Measurements from ENCODE around the gene VARS1. TPM values are rescaled to one million over a fixed set of nuclear protein-coding genes. Genes with fewer than 3 reads are reported as not detected.
"Not testable (repeated sequence)": the region's sequence is repeated elsewhere in the genome, so short reads cannot be mapped to it uniquely, and the experiment has no call there.

Gene VARS1
- total RNA-seq, 1 donor from 2014 or later = 48.1 TPM

DNA sequence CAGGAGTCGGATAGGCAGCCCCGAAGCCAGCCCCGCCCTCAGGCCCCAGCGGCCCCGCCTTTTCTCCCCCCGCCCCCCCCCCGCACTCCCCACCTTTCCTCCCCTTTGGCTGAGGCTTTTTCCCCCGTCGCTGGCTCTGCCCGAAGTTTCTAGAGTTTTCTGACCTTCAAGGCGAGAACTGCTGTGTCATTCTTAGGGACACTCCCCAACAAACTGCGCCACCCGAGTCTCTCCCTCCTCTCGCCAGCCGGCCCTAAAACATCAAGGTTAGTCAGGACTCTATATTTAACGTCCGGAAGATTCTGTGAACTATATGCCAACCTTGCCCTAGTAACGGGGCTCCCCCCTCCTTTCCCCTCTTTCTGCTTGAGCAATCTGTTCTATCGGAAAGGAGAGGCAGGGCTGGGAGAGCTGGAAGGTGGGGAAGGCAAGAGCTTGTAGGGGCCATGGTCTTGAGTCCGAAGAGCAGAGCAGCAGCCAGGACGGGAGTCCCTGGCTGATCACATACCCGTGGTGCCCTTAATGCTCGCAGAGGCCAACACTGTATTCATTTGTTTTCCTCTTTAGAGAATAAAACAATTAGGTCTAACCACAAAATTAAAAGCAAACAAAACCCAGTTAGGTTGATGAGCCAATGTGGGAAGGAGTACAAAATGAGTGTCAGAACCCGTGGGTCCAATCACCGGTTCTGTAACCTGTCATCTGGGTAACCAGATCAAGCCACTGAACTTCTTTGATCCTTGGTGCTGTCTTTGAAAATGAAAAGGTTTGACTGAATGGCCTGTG lies 26.7 kb upstream of the VARS1 start:
- DNase-seq (ENCODE audit: low read depth in 2 of 2) = peak in 1 of 2 donors; percentile 72

DNA sequence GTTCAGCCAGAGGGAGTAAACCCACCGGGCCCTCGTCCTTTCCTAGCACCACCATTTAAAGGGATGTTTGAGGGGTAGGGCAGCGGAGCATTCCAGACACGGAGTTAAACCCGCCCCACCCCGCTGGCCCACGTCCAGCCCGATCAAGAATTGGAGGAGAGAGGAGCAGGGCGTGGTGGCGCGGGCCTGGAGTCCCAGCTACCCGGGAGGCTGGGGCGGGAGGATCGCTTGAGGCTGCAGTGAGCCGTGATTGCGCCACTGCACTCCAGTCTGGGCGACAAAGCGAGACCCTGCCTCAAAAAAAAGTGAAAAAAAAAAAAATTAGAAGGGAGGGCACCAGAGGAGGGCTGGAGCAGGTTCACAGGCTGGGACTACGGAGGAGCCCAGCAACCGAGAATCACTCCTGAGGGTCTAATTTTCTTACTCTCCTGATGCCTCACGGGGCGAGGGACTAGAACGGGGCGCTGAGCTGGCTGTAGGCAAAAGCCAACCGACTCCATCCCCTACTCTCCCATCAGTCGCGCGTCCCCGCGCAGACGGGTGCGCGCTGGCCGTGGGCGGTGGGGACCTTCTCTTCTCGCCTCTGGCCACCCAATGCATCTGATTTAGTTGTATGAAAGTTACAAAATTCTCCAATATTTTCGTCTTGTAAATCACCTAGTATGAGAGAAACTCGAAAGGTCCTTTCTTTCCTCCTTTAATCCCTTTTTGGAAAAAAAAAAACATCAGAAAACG lies 25.9 kb upstream of the VARS1 start:
- DNase-seq (ENCODE audit: low read depth in 2 of 2) = peak in 1 of 2 donors; percentile 43

DNA sequence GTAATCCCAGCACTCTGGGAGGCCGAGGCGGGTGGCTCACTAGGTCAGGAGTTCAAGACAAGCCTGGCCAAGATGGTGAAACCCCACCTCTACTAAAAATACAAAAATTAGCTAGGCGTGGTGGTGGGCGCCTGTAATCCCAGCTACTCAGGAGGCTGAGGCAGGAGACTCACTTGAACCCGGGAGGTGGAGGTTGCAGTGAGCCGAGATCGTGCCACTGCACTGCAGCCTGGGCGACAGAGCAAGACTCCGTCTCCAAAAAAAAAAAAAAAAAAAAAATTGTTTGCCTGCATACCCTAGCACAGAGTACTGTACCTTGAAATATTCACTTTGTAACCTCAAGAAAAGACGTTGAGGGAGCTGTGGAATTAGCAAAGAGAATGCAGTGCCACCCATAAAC lies 24.8 kb upstream of the VARS1 start:
- DNase-seq (ENCODE audit: low read depth in 2 of 2) = not testable (repeated sequence)

DNA sequence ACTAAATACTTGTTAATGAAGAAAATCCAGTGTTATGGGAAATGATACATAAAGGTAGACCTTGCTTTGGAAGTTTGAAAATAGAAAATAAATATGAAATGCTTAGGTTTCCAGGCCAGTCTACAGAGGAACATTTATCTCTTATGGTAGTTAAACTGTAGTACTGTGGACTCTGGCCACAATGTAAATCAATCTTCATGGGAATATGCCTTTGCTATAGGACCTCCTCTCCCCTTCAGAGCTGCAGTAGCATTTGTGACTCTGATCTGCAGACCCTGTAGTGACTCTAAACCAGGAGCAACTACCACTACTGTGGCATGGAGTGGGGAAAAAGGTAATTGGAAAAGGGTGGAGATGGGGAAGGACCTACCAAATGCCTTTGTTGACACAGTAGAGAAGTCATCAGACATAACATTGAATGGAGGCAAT lies 24.3 kb upstream of the VARS1 start:
- DNase-seq (ENCODE audit: low read depth in 2 of 2) = no peak

DNA sequence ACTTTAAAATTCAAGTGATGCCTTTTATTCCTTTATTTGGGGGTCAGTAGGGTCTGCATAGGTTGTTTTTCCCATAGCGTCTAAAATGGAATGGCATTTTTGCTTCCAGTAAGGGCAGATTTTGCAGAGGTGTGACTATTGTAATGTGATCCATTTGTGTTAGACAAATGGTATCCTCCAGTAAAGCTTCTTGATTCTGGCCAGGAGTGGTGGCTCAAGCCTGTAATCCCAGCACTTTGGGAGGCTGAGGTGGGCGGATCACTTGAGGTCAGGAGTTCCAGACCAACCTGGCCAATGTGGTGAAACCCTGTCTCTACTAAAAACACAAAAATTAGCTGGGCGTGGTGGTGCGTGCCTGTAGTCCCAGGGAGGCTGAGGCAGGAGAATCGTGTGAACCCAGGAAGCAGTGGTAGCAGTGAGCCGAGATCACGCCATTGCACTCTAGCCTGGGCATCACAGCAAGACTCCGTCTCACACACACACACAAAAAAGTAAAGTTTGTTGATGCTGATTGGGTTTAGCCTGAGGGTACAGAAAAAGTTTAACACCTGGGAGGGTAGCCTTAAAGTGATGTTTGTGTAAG lies 22.5 kb upstream of the VARS1 start:
- not testable (repeated sequence) for DNase-seq (ENCODE audit: low read depth in 2 of 2)

DNA sequence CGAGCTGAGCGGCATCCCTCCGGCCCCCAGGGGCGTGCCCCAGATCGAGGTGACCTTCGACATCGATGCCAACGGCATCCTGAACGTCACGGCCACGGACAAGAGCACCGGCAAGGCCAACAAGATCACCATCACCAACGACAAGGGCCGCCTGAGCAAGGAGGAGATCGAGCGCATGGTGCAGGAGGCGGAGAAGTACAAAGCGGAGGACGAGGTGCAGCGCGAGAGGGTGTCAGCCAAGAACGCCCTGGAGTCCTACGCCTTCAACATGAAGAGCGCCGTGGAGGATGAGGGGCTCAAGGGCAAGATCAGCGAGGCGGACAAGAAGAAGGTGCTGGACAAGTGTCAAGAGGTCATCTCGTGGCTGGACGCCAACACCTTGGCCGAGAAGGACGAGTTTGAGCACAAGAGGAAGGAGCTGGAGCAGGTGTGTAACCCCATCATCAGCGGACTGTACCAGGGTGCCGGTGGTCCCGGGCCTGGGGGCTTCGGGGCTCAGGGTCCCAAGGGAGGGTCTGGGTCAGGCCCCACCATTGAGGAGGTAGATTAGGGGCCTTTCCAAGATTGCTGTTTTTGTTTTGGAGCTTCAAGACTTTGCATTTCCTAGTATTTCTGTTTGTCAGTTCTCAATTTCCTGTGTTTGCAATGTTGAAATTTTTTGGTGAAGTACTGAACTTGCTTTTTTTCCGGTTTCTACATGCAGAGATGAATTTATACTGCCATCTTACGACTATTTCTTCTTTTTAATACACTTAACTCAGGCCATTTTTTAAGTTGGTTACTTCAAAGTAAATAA lies 21.8 kb upstream of the VARS1 start:
- not testable (repeated sequence) for DNase-seq (ENCODE audit: low read depth in 2 of 2)

DNA sequence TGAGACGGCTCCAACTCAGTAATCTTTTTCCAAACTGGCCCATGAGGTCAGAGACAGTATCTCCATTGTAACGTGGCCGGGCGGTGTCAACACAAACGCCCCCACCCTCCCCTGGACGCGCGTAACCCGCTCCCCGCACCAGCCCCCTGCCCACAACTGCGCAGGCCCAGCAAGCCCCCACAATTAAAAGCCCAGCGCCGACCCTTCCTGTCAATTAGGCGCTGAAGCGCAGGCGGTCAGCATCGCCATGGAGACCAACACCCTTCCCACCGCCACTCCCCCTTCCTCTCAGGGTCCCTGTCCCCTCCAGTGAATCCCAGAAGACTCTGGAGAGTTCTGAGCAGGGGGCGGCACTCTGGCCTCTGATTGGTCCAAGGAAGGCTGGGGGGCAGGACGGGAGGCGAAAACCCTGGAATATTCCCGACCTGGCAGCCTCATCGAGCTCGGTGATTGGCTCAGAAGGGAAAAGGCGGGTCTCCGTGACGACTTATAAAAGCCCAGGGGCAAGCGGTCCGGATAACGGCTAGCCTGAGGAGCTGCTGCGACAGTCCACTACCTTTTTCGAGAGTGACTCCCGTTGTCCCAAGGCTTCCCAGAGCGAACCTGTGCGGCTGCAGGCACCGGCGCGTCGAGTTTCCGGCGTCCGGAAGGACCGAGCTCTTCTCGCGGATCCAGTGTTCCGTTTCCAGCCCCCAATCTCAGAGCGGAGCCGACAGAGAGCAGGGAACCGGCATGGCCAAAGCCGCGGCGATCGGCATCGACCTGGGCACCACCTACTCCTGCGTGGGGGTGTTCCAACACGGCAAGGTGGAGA lies 19.7 kb upstream of the VARS1 start, which contains the start of the genes HSPA1A and HSPA1L:
Gene HSPA1A, plus strand, starts transcription at position 519 of the 814 bp plus-strand sequence. Its CDS starts 214 bp downstream, at position 733.
Gene HSPA1L, minus strand, starts transcription at position 259 of the 814 bp plus-strand sequence. CDS start 3,311 bp downstream, outside the sequence.
- DNase-seq (ENCODE audit: low read depth in 2 of 2) = peak; percentile 91 to 97

DNA sequence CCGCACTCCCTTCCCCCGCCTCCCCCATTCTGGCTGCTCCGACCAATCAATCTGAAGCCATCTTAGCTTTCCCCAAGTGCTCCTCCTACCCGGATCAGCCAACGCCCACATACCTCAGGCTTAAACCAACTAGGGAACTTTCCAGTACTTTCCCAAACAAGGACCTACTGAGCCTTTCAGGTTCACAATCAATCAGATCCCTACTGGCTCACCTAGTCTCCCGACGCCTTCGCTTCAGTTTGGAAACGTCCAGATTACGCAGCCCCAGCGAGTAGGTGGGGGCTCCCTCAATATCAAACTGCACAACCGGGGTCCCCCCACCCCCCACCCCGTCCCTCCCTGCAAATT lies 19.1 kb upstream of the VARS1 start:
- peak; percentile 83 to 98 for DNase-seq (ENCODE audit: low read depth in 2 of 2)

DNA sequence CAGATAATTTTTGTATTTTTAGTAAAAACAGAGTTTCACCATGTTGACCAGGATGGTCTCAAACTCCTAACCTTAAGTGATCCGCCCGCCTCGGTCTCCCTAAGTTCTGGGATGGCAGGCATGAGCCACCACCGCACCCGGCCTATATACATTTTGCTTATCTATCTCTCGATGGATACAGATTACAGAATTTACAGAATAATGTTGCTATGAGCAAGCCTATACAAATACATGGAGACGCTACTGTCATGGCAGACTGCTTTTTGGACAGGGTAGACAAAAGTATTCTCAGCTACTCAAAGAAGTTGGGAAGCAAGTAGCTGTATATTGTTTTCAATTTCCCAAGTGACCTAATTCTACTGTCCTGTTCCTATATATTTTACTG lies 17.9 kb upstream of the VARS1 start:
- no peak for DNase-seq (ENCODE audit: low read depth in 2 of 2)

DNA sequence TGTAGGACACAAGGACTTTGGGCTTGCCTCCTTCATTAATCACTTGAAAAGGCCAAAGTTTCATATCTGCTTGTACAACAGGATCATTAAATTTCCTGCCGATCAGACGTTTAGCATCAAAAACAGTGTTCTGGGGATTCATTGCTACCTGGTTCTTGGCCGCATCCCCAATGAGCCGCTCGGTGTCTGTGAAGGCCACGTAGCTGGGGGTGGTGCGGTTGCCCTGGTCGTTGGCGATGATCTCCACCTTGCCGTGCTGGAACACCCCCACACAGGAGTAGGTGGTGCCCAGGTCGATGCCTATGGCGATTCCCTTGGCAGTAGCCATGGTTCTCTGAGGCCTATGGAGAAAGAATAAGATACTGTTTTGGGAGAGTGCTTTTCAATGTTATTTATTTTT lies 16.1 kb upstream of the VARS1 start:
- no peak for DNase-seq (ENCODE audit: low read depth in 2 of 2)

DNA sequence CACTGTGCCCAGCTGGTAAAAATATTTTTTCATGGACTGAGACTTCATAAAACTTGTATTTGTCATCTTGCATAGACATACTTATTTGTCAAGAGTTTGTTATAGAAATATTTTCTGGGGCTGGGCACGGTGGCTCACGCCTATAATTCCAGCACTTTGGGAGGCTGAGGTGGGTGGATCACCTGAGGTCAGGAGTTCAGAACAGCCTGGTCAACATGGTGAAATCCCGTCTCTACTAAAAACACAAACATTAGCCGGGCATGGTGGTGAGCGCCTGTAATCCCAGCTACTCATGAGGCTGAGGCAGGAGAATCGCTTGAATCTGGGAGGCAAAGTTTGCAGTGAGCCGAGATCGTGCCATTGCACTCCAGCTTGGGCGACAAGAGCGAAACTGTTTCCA lies 13.0 kb upstream of the VARS1 start:
- not testable (repeated sequence) for DNase-seq (ENCODE audit: low read depth in 2 of 2)

DNA sequence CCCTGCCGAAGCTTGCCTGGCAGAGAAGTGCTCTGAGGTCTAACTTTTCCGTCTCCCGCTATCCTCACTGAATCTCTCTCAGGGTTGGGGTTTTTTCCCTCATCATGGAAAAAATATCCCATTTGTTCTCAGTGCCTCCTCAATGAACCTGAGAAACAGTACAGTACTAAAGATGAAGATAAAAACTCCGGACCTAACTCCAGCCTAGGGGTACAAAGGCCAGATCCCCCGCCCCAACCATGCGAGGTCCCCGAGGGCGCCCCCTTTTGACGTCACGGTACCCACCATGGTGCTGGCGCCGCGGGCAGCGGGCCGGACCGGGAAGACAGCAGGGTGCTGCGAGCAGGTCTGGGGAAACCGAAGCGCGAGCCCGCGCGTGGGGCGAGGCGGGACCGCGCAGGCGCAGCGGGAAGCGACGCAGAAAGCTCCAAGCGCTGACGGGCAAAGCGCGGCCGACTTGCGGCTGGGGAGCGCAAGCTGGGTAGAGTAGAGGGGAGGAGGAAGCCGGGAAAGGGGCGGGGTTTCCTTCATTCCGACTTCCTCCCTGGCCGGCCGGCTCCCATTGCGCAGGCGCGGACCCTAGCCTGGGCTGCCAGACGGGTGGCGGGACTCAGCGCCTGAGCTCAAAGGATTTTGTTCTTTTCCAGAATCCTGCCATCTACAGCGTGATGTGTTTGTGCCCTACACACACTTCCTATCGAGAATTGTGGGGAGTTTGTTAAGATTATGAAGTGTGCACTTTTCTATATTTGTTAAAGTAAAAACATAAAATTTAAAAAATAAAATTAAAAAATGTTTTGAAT lies 11.1 kb upstream of the VARS1 start, which contains the start of gene LSM2:
Gene LSM2, minus strand, starts transcription at position 497 of the 803 bp plus-strand sequence. Its CDS starts 209 bp downstream, at position 288.
- peak; percentile 91 to 97 for DNase-seq (ENCODE audit: low read depth in 2 of 2)

DNA sequence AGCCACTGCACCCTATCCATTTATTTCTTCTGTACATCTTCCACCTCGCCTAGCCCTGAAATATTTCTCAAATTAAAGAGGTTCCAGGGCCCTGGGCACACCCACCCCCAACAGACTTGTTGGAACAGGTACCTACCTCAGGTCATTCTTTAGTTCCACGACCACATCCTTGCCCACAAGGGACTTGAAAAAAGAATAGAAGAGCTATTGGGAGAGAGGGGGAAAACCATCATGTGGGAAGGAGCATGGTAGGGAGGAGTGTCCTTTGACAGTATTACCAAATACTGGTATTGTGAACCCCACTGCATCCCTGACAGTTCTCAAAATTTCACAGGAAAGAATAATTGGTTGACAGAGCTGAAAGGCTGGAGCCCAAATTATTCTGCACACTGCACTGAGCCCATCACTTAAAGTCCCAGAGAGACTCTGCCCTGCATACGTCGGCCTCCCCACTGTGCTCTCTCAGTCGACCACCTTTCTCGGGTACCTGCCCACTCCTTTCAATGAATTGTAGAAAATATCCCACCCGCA lies 10.5 kb upstream of the VARS1 start:
- DNase-seq (ENCODE audit: low read depth in 2 of 2) = no peak

DNA sequence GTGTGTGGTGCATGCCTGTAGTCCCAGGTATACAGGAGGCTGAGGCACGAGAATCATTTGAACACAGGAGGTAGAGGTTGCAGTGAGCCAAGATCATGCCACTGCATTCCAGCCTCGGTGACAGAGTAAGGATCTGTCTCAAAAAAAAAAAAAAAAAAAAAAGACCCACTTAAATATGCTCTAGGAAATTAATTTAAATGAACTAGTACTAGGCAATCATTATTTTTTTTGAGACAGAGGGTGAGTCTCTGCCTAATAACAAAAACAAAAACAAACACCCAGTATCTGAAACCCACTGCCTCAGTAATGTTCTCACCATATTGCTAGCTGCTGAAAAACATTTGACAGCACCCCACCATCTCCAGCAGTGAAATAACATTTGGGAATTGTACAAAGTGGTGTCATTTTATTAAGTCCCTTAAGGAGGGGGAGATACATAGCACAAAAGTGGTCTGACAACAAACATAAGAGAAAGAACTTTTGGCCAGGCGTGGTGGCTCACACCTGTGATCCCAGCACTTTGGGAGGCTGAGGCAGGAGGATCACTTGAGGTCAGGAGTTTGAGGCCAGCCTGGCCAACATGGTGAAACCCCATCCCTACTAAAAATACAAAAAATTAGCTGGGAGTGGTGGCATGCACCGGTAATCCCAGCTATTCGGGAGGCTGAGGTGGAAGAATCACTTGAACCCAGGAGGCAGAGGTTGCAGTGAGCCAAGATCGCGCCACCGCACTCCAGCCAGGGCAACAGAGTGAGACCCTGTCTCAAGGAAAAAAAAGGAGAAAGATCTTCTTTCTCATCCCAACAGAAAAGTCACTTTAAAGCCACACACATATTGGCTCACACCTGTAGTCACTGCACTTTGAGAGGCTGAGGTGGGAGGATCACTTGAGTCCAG lies 5.7 kb upstream of the VARS1 start:
- not testable (repeated sequence) for DNase-seq (ENCODE audit: low read depth in 2 of 2)

DNA sequence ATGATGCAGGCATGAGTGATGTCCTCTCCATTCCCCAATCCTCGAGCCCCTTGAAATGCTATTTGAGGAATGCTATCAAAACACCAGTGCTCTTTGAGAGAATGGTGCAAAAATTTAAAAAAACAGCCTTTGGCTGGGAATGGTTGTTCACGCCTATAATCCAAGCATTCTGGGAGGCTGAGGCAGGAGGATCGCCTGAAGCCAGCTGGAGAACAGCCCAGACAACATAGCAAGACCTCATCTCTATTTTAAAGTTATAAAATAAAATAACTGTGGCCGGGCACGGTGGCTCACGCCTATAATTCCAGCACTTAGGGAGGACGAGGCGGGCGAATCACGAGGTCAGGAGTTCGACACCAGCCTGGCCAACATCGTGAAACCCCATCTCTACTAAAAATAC lies 4.2 kb upstream of the VARS1 start:
- DNase-seq (ENCODE audit: low read depth in 2 of 2) = no peak

DNA sequence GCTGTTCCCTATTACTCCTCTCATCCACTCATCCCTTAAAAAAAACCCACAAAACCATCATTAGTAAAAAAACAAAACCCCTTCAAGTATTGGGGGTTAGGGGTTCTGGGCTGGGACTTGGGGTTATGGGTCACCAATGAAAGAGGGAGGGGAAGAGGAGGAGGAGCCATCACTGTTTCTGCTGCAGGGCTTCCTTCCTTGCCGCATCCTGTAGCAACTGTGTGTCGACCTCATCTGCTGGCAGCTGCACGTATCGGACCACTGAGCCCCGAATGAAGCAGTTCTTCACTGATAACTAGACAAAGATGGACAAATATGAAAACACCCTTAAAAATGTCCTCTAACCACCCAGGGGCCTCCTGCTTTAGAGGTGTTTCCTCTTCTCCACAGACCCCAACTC lies 2.0 kb upstream of the VARS1 start:
- no peak for DNase-seq (ENCODE audit: low read depth in 2 of 2)

DNA sequence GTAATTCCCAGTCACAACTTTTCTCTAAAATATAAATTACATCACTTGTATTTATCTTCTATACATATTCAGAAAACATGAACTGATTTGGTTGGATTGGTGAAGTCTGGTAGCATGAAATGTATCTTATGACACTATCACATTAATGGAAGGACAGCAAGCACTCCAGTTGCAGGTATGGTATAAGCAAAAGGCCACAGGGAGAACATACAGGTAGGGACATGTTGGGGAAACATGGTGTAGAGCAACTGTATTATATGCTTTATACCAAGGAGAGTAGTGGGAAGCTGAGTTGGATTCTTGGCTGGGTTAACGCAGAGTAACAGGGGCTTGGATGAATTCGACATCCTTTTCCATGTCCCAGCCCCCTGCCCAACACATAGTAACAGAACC lies 1.4 kb upstream of the VARS1 start:
- no peak for DNase-seq (ENCODE audit: low read depth in 2 of 2)

DNA sequence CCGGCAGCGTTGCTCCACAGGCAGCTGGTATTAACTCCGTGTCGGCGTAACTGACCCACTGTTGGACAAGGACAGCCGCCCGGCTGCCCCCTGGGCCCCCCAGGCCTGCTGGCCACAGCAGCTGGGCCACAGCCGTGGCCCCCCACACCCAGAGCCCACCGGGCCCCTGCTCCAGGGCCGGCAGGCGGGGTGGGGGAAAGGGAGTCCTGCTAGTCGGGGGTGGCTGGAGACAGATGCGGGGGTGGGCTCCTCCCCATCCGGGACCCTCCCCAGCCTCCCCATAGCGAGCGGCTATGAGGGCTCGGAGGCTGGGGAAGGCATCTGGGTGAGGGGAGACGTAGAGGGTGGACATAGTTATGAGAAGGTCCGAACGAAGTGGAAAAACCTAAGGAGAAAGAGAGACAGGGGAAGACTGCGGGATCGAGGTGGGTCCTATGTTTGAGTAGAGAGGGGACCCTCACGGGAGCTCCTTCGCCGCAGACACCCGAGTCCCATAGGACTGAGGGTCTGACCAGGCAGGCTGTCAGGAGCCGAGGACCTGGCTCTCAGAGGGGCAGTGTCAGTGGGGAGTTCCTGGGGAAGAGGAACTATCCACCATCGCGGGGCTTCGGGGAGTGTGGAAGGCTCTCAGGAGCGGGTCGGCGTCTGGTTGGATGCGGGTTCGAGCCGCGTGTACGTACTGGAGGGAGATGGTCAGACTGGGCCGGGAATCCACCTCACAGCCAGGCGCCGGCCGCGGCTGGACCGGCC lies 511 bp downstream of the VARS1 start:
- DNase-seq (ENCODE audit: low read depth in 2 of 2) = no peak

Measured in dermis microvascular lymphatic vessel endothelial cell (primary cell).